Large intestine (tissue), 3 donors: Measurements from ENCODE around the gene CPT1A. TPM values are rescaled to one million over a fixed set of nuclear protein-coding genes. Genes with fewer than 3 reads are reported as not detected.
"Not testable (repeated sequence)": the region's sequence is repeated elsewhere in the genome, so short reads cannot be mapped to it uniquely, and the experiment has no call there.

Source experiments
- DNase-seq, 2 donors: peaks; one replicate each; pipeline versions ENCODE4 v3.0.0 to v3.0.0-alpha.2; 2013
- H3K27ac ChIP-seq: one replicate; pipeline ENCODE4 v1.5.1; 2013; ENCODE audit warnings: low read length
- H3K27me3 ChIP-seq: 2 replicates; pipeline ENCODE4 v1.6.1; 2013; ENCODE audit warnings: low read length; ENCODE audit not compliant: control insufficient read depth, insufficient read depth
- H3K36me3 ChIP-seq: 2 replicates; pipeline ENCODE4 v1.6.1; 2013; ENCODE audit warnings: low read length; ENCODE audit not compliant: control insufficient read depth, insufficient read depth
- H3K4me1 ChIP-seq: one replicate; pipeline ENCODE4 v1.6.1; 2013; ENCODE audit warnings: low read length; ENCODE audit not compliant: control insufficient read depth, insufficient read depth
- H3K4me3 ChIP-seq: one replicate; pipeline ENCODE4 v1.5.1; 2013; ENCODE audit warnings: low read length
- H3K9me3 ChIP-seq: one replicate; pipeline ENCODE4 v1.6.1; 2013; ENCODE audit warnings: mild to moderate bottlenecking, low read depth, low read length, moderate library complexity; ENCODE audit not compliant: control insufficient read depth
- WGBS: methylation state at CpG from one replicate; pipeline ENCODE4 v1.1.5; 2013; ENCODE audit warnings: low lambda C conversion rate; ENCODE audit not compliant: insufficient coverage; 5-methylcytosine and 5-hydroxymethylcytosine counted together
- polyA plus RNA-seq: library from polyadenylated mRNA; unstranded; fragments of 120-200 nt; gene quantifications from one replicate; pipeline ENCODE4 v1.2.1, GENCODE V29; 2013

Gene CPT1A
- polyA plus RNA-seq, 1 donor, result 41.5 TPM

GRCh38 chr11:68870470-68870869, 28.8 kb upstream of the CPT1A start:
- Histone ChIP-seq H3K36me3 (no peaks in the 10 kb centered on the region), H3K9me3 (no peaks in the 10 kb centered on the region), H3K4me3 (peak overlapping the region; percentile 40), H3K27ac (no peak overlapping the region), H3K27me3 (no peaks in the 10 kb centered on the region), H3K4me1 (no peaks in the 10 kb centered on the region)
- peak in 1 of 2 donors; percentile 46 for DNase-seq
- 40% methylated on average over 1 of the region's 9 CpGs for WGBS

DNA sequence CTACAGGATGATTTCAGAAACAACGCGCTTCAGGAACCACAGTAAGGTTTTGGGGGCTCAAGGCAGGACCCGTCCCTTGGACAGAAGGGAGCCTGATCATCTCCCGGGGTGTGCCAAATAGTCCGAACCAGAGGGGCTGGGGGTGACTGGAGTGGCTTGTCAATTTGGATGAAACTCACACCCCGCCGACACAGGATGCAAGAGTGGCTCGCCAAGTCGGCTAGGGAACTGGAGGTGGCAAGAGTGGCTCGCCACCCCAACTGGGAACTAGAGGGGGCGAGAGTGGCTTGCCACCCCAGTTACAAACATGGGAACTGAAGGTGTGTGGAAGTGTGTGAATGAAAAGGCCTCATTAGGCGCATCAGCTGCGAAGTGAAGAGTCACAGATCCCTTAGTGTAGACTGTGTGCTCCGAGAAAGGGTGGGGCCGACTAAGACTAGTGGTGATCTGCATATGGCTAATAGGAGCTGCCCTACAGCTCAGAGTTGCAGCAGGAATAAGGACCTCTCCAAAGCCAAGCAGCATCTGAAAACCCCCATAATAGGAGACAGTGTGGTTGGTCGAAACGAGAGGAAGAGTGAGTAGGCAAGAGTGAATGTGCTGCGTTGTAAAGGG, 26.6 kb upstream of the CPT1A start:
- Histone ChIP-seq H3K36me3 (no peaks in the 10 kb centered on the region), H3K4me3 (no peak overlapping the region), H3K27me3 (no peaks in the 10 kb centered on the region), H3K9me3 (peaks cover 5% of the 10 kb centered on the region), H3K27ac (no peak overlapping the region), H3K4me1 (no peaks in the 10 kb centered on the region)
- 100% methylated on average over 1 of the region's 18 CpGs for WGBS
- DNase-seq, result no peak

DNA sequence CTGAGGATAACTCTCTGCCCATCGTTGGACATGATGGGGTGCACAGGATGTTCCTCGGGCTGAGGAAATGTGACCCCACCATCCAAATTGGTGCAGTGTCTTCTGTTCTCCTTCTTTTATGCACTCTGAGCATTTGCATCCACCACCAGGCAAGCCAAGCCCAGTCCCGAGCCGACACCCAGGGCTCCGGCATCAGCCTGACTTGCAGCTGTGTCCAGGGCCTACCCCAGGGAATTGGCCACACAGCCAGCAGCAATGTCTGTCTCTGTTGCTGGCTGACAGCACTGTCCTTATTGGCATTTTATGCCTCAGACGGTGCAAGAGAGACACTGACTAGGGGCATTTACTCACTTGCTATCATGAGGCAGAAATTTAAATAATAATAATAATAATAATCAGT, 25.4 kb upstream of the CPT1A start:
- WGBS, result no CpG with 5 or more reads among the region's 6 CpGs
- H3K9me3 ChIP-seq, result peaks cover 5% of the 10 kb centered on the region
- DNase-seq, result no peak
- H3K27ac ChIP-seq, result no peak overlapping the region
- no peak overlapping the region for H3K4me3 ChIP-seq
- no peaks in the 10 kb centered on the region for H3K4me1 ChIP-seq
- H3K36me3 ChIP-seq, result no peaks in the 10 kb centered on the region
- no peaks in the 10 kb centered on the region for H3K27me3 ChIP-seq

DNA sequence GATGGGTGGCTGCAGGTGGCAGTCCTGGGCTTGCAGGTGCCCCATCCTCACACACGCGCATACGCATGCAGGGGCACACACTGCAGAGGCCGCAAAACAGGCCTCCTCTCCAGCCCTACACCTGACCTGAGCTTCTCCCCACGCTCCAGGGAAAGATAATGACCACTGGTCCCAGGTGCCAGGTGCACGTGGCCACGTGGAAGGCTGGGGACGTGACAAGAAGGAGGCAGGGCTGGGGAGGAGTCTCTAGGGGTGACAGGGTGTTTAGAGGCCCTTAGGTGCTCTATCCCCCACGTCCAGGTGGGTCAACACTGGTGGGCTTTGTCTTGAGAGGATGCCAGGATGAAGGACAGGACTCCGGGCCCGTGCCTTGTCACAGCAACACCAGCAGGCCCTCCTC, 23.5 kb upstream of the CPT1A start:
- no peak overlapping the region for H3K27ac ChIP-seq
- H3K9me3 ChIP-seq, result peaks cover 12% of the 10 kb centered on the region
- no peak for DNase-seq
- H3K27me3 ChIP-seq, result no peaks in the 10 kb centered on the region
- H3K36me3 ChIP-seq, result no peaks in the 10 kb centered on the region
- H3K4me3 ChIP-seq, result no peak overlapping the region
- H3K4me1 ChIP-seq, result no peaks in the 10 kb centered on the region
- WGBS, result no CpG with 5 or more reads among the region's 11 CpGs

- Histone ChIP-seq H3K9me3 (peaks cover 12% of the 10 kb centered on the region), H3K27ac (no peak overlapping the region), H3K4me3 (no peak overlapping the region), H3K36me3 (no peaks in the 10 kb centered on the region), H3K4me1 (no peaks in the 10 kb centered on the region), H3K27me3 (no peaks in the 10 kb centered on the region)
- no peak for DNase-seq
- WGBS, result 100% methylated on average over 1 of the region's 3 CpGs
Observed at GRCh38 chr11:68863553-68864265, 22.0 kb upstream of the CPT1A start.

DNA sequence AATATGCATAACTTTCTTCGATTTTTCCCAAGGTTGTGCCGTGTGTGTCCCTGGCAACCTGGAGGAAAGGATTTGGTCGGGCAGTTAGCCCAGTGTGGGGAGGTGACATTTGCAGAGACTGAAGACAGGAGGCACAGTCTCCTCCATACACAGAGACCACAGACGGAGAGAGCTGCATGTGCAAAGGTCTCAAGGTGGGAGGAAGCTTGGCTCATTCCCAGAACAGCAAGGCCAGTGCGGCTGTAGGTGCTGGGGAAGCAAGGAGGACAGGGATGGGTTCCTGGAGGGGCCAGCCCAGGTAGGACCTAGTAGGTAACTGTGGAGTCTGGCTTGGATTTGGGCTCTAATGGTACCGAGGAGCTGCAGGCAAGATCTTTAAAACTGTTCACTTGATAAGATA, 20.7 kb upstream of the CPT1A start:
- 83% methylated on average over 1 of the region's 6 CpGs for WGBS
- Histone ChIP-seq H3K4me1 (peaks cover 9% of the 10 kb centered on the region), H3K9me3 (peaks cover 12% of the 10 kb centered on the region), H3K36me3 (no peaks in the 10 kb centered on the region), H3K27ac (no peak overlapping the region), H3K27me3 (no peaks in the 10 kb centered on the region), H3K4me3 (no peak overlapping the region)
- DNase-seq, result peak in 1 of 2 donors; percentile 54

GRCh38 chr11:68859123-68859522, 17.4 kb upstream of the CPT1A start:
- H3K36me3 ChIP-seq, result no peaks in the 10 kb centered on the region
- H3K9me3 ChIP-seq, result peaks cover 11% of the 10 kb centered on the region
- peaks cover 19% of the 10 kb centered on the region for H3K4me1 ChIP-seq
- H3K4me3 ChIP-seq, result no peak overlapping the region
- no peak for DNase-seq
- no CpG with 5 or more reads among the region's 8 CpGs for WGBS
- H3K27ac ChIP-seq, result no peak overlapping the region
- peaks cover 7% of the 10 kb centered on the region for H3K27me3 ChIP-seq

DNA sequence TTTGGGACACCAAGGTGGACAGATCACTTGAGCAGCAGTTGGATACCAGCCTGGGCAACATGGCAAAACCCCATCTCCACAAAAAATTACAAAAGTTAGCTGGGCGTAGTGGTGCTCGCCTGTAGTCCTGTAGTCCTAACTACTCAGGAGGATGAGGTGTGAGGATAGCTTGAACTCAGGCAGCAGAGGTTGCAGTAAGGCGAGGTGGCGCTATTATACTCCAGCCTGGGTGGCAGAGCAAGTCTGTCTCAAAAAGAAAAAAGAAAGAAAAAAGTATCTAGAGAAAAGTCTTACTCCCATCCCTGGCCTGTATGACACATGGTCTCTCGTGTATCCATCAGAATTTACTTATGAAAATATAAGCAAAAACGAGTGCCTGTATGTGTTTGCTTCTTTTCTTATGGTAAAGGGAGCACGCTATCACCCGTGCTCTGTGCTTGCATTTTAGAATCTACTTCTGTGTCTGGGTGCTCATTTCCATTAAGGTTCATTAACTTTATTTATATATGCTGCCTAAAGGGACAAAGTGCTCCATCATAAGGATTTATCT, 15.4 kb upstream of the CPT1A start:
- no peak overlapping the region for H3K4me3 ChIP-seq
- H3K4me1 ChIP-seq, result peaks cover 19% of the 10 kb centered on the region
- no peak for DNase-seq
- WGBS, result 60% methylated on average over 1 of the region's 8 CpGs
- H3K36me3 ChIP-seq, result no peaks in the 10 kb centered on the region
- H3K9me3 ChIP-seq, result peaks cover 7% of the 10 kb centered on the region
- peaks cover 15% of the 10 kb centered on the region for H3K27me3 ChIP-seq
- H3K27ac ChIP-seq, result peak overlapping the region; percentile 91

DNA sequence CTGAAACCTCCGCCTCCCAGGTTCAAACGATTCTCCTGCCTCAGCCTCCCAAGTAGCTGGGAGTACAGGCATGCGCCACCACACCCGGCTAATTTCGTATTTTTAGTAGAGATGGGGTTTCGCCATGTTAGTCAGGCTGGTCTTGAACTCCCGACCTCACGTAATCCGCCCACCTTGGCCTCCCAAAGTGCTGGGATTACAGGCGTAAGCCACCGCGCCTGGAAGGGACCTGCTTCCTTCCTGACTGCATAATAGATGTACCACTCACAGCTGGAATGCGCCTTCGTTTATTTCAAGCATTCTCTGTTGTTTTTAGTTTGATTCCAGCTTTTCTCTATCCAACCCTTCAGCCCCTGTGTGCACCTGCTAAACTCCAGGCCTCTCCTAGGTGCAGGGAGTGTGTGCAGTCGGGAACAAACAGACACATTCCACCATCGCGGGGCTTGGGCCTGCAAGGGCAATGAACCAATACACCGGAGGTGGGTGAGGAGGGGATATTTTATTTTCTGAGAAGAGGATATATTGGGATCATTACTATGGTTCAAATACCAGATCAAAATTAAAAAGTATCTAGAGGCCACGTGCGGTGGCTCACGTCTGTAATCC, 14.8 kb upstream of the CPT1A start:
- not testable (repeated sequence) for H3K9me3 ChIP-seq, DNase-seq, H3K36me3 ChIP-seq, H3K4me3 ChIP-seq
- WGBS, result no CpG with 5 or more reads among the region's 21 CpGs
- peaks cover 19% of the 10 kb centered on the region for H3K4me1 ChIP-seq
- H3K27ac ChIP-seq, result peak overlapping the region; percentile 91
- H3K27me3 ChIP-seq, result peaks cover 15% of the 10 kb centered on the region

- DNase-seq, result peak in 1 of 2 donors; percentile 61
- Histone ChIP-seq H3K36me3 (no peaks in the 10 kb centered on the region), H3K27me3 (peaks cover 15% of the 10 kb centered on the region), H3K9me3 (no peaks in the 10 kb centered on the region), H3K4me1 (peaks cover 19% of the 10 kb centered on the region), H3K27ac (peak overlapping the region; percentile 72), H3K4me3 (peak overlapping the region; percentile 64)
- 90% methylated on average over 2 of the region's 62 CpGs for WGBS
Observed at GRCh38 chr11:68855205-68855981, 13.7 kb upstream of the CPT1A start.
